AG09309 (cell line): ENCODE results near the gene AFF3.

Source experiments
- DNase-seq: peaks from one replicate; pipeline ENCODE4 v3.0.0-alpha.2; 2010; ENCODE audit warnings: low read depth
- H3K4me3 ChIP-seq: 2 replicates; pipeline ENCODE4 v1.5.1; 2011; ENCODE audit warnings: mild to moderate bottlenecking, low read depth, low read length, moderate library complexity; ENCODE audit not compliant: control insufficient read depth
- CTCF ChIP-seq: IDR thresholded peaks from 2 replicates; pipeline ENCODE4 v1.5.1; 2011; ENCODE audit warnings: mild to moderate bottlenecking, low read depth, low read length, inconsistent platforms; ENCODE audit not compliant: insufficient read depth, control insufficient read depth; ENCODE audit errors: missing control alignments

Gene AFF3

GRCh38 chr2:99545066-99545465, 597.3 kb downstream of the AFF3 start:
- no peak for TF ChIP-seq CTCF
- no peak for DNase-seq
- no peak overlapping the region for H3K4me3 ChIP-seq

- DNase-seq, result no peak
- no peak for TF ChIP-seq CTCF
Observed at GRCh38 chr2:99544608-99545007, 597.8 kb downstream of the AFF3 start.

GRCh38 chr2:99543247-99543646, 599.1 kb downstream of the AFF3 start:
- TF ChIP-seq CTCF, result no peak
- DNase-seq, result no peak

More at GRCh38 chr2:99544608-99545007, 597.8 kb downstream of the AFF3 start:
- H3K4me3 ChIP-seq, result no peak overlapping the region

GRCh38 chr2:99537910-99538485, 604.4 kb downstream of the AFF3 start:
- no peak for DNase-seq
- no peak overlapping the region for H3K4me3 ChIP-seq
- TF ChIP-seq CTCF, result no peak

More at GRCh38 chr2:99543247-99543646, 599.1 kb downstream of the AFF3 start:
- H3K4me3 ChIP-seq, result no peak overlapping the region

GRCh38 chr2:99524056-99524455, 618.3 kb downstream of the AFF3 start:
- no peak for DNase-seq
- H3K4me3 ChIP-seq, result no peak overlapping the region
- TF ChIP-seq CTCF, result no peak

GRCh38 chr2:99522157-99522556, 620.2 kb downstream of the AFF3 start:
- no peak for TF ChIP-seq CTCF
- DNase-seq, result no peak
- no peak overlapping the region for H3K4me3 ChIP-seq
